Skeletal muscle tissue (tissue), 4 donors: ENCODE data around the gene SOX18. TPM values are rescaled to one million over a fixed set of nuclear protein-coding genes. Genes with fewer than 3 reads are reported as not detected.
A peak's percentile ranks its signal among the peaks of the same experiment; 100 is the strongest.

ENCODE experiments used
- H3K27ac ChIP-seq: one replicate; pipeline ENCODE4 v1.7.0; 2013; ENCODE audit warnings: mild to moderate bottlenecking, low read depth, low read length, inconsistent platforms
- H3K27me3 ChIP-seq, 3 donors: one replicate each; pipeline ENCODE4 v1.7.0; 2013; ENCODE audit warnings: low read length in 3 of 3; ENCODE audit not compliant: control insufficient read depth in 3 of 3, insufficient read depth in 3 of 3
- H3K36me3 ChIP-seq, 3 donors: one replicate each; pipeline ENCODE4 v1.7.0; 2013; ENCODE audit warnings: low read length in 3 of 3; ENCODE audit not compliant: control insufficient read depth in 3 of 3, insufficient read depth in 3 of 3
- H3K4me1 ChIP-seq, 3 donors: one replicate each; pipeline ENCODE4 v1.7.0; 2013; ENCODE audit warnings: low read length in 3 of 3, mild to moderate bottlenecking in 3 of 3; ENCODE audit not compliant: control insufficient read depth in 3 of 3, insufficient read depth in 3 of 3
- H3K4me3 ChIP-seq, 3 donors: one replicate each; pipeline ENCODE4 v1.7.0; 2013; ENCODE audit warnings: low read length in 3 of 3
- H3K9ac ChIP-seq, 3 donors: one replicate each; pipeline ENCODE4 v1.7.0; 2013; ENCODE audit warnings: low read length in 3 of 3, mild to moderate bottlenecking in 3 of 3, moderate library complexity in 2 of 3, low read depth in 1 of 3
- H3K9me3 ChIP-seq, 3 donors: one replicate each; pipeline ENCODE4 v1.7.0; 2013; ENCODE audit warnings: low read length in 3 of 3; ENCODE audit not compliant: control insufficient read depth in 3 of 3
- total RNA-seq: library from RNA; depleted of rRNA; stranded (reverse); fragments of >200 nt; gene quantifications from one replicate; pipeline ENCODE4 v1.2.3, GENCODE V29; 2014
- donor health status: Osteomylitis.

Gene SOX18
- total RNA-seq, 1 donor from 2014 or later, result 3.7 TPM

DNA sequence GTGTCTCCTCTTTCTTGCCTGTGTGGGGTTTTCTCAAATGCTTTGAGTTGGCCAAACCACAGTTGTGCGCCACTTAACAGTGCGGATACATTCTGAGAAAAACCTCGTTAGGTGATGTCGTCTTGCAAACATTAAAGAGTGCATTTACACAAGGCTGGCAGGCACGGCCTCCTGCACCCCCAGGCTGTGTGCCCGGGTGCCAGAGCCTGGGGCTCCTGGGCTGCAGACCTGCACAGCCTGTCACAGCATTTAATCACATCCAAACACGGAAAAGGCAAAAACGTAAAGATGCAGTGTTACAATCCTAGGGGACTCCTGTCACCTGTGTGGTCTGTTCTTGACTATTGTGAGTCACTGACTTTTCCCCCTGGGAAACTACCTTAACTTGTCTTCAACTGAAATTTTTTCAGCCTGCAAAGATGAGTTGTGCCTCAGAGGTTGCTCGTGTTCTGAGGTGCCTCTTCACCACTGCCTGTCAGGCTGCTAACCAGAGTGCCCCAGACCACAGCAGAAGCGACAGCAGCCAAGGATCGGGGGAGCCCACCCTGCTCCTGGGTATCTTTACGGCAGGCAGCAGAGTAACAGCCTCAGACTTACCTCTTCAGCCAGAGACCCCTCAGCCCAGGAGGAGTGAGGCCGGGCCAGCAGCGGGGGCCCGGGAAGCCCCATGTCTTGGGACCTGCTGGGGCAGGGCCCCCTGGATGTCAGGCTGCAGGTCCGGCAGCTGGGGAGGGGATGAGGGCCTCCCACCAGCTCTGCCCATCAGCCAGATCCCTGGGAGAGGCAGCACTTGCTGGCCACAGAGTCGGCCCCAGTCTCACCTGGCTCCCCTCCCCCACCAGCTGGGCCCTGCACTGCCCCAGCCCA is 14.1 kb downstream of the SOX18 start:
- no peak overlapping the region for H3K9ac ChIP-seq
- no peak overlapping the region for H3K27ac ChIP-seq
- H3K9me3 ChIP-seq, result no peaks in the 10 kb centered on the region
- peaks cover 36 to 44% (median 39%) of the 10 kb centered on the region in 3 donors for H3K27me3 ChIP-seq
- H3K4me1 ChIP-seq, result peaks cover 0 to 21% (median 16%) of the 10 kb centered on the region in 3 donors
- H3K36me3 ChIP-seq, result peaks cover 30 to 32% (median 31%) of the 10 kb centered on the region in 3 donors
- no peak overlapping the region for H3K4me3 ChIP-seq

DNA sequence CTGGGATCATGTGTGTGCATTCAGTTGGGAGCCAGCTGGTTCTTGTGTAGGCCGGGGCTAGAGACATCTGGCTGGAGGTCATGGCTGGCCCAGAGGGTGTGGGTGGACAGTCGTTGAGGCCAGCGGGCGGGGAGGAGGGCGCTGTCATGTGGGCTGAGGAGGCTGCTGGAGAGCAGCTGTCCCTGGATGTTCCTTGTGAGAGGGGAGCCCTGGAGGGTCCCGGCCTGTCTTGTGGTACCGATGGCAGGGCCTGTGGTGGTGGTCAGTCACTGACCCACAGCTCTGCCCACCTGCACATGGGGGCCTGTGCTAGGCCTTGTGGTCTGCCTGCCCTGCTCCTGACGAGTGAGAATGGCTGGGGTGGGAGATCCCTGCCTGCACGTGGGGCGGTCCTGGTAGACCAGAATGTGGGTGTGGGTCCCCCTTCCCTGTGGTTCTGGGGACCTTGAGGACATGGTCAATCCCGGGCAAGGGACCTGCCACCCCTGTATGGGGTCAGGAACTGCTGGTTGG is 15.4 kb downstream of the SOX18 start:
- Histone ChIP-seq H3K4me1 (peaks cover 0 to 11% (median 4%) of the 10 kb centered on the region in 3 donors), H3K36me3 (peaks cover 43 to 44% (median 43%) of the 10 kb centered on the region in 3 donors), H3K27ac (no peak overlapping the region), H3K4me3 (no peak overlapping the region), H3K27me3 (peaks cover 25 to 31% (median 27%) of the 10 kb centered on the region in 3 donors), H3K9ac (peak overlapping the region in 1 of 3 donors; percentile 45), H3K9me3 (no peaks in the 10 kb centered on the region)

DNA sequence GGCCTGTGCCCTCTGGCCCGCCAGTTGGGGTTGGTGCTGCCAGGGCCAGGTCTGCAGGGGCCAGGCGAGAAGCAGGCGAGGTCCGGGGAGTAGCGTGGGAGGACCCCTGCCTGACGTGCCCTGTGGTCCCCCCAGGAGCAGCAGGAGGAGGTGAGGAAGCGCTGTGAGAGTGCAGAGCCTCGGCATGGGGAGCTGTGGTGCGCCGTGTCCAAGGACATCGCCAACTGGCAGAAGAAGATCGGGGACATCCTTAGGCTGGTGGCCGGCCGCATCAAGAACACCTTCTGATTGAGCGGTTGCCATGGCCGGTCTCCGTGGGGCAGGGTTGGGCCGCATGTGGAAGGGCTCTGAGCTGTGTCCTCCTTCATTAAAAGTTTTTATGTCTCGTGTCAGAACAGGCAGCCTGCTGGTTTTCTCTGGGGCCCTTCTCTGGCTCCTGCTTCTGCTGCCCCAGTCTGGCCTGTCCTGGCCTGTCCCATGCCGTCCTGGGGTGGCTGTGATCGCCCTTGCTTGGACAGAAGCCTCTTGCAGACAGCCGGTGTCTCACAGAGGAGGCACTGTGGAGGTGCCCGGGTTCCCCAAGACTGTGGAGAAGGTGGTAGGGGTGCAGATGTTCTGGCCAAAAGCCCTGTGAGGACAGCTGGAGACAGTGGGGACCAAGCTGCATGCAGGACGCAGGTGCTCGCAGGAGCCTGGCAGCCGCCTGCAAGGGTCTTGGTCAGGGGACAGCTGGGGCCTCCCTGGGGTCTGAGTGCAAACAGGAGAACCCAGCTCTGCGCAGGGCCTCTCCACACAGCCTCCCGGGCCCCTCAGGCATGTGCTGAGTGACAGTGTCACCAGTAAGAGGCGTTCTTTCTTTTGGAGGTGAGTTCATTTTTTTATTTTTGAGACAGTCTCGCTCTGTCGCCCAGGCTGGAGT is 16.5 kb downstream of the SOX18 start:
- no peak overlapping the region for H3K9ac ChIP-seq
- peaks cover 0 to 4% (median 0%) of the 10 kb centered on the region in 3 donors for H3K4me1 ChIP-seq
- H3K9me3 ChIP-seq, result no peaks in the 10 kb centered on the region
- H3K36me3 ChIP-seq, result peaks cover 50 to 54% (median 52%) of the 10 kb centered on the region in 3 donors
- H3K4me3 ChIP-seq, result no peak overlapping the region
- peaks cover 18 to 23% (median 20%) of the 10 kb centered on the region in 3 donors for H3K27me3 ChIP-seq
- no peak overlapping the region for H3K27ac ChIP-seq

DNA sequence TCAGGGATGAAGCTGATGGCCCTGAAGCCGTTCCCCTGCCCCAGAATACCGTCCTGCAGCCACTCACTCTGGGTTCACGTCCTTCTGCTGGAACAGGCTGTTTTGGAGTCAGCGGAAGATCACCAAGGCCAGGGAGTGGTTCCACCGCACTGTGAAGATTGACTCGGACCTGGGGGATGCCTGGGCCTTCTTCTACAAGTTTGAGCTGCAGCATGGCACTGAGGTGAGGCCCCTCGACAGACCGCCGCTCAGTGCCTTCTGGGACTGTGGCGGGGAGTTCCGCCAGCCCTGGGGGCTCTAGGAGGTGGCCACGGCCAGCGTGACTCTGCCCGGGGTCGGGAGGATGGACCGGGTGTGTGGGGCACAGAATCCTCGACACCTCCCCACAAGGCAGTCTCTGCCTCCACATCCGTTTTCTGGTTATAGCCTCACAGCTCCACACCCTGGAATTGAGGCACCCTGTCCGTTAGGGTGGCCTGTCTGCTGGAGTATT is 17.6 kb downstream of the SOX18 start:
- Histone ChIP-seq H3K4me1 (peaks cover 0 to 3% (median 0%) of the 10 kb centered on the region in 3 donors), H3K36me3 (peaks cover 61 to 65% (median 63%) of the 10 kb centered on the region in 3 donors), H3K27ac (no peak overlapping the region), H3K9me3 (no peaks in the 10 kb centered on the region), H3K27me3 (peaks cover 7 to 12% (median 11%) of the 10 kb centered on the region in 3 donors), H3K9ac (no peak overlapping the region), H3K4me3 (no peak overlapping the region)

DNA sequence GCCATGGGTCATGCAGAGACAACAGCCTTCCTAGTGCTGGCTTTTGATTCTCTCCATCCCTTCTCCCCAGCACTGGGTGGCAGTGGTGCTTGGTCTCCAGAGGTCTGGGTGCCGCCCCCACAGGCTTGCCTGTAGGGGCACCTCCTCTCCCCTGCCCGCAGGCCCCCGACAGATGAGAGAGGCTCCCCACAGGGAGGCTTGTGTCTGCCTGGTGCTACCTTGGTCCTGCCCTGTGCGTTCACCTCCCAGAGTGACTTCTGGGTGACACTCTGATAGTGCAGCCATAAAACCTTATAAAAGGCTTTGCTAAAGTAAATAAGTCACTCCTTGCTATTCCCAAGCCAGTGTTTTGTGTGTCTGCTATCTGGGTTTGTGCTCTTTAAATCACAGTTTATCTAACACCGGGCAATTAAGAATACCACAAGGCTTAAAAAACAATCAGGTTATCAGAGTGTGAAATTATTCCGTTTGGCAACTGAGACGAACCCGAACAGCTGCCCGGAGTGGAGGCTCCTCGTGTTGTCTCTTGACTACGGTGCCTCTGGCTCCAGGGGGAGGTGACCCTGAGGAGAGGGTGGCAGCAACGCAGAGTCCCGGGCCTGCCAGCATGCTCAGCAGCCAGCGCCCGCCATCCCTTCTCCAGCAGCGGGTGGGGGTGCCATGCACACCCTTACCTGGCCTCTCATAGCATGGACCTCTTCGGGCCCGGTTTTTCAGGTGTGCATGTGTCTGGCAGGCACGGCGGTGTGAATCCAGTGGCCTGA is 18.9 kb downstream of the SOX18 start:
- H3K27ac ChIP-seq, result no peak overlapping the region
- H3K9ac ChIP-seq, result no peak overlapping the region
- H3K27me3 ChIP-seq, result peaks cover 0 to 3% (median 0%) of the 10 kb centered on the region in 3 donors
- no peak overlapping the region for H3K4me3 ChIP-seq
- H3K9me3 ChIP-seq, result no peaks in the 10 kb centered on the region
- peaks cover 70 to 77% (median 73%) of the 10 kb centered on the region in 3 donors for H3K36me3 ChIP-seq
- H3K4me1 ChIP-seq, result peaks cover 0 to 3% (median 0%) of the 10 kb centered on the region in 3 donors

DNA sequence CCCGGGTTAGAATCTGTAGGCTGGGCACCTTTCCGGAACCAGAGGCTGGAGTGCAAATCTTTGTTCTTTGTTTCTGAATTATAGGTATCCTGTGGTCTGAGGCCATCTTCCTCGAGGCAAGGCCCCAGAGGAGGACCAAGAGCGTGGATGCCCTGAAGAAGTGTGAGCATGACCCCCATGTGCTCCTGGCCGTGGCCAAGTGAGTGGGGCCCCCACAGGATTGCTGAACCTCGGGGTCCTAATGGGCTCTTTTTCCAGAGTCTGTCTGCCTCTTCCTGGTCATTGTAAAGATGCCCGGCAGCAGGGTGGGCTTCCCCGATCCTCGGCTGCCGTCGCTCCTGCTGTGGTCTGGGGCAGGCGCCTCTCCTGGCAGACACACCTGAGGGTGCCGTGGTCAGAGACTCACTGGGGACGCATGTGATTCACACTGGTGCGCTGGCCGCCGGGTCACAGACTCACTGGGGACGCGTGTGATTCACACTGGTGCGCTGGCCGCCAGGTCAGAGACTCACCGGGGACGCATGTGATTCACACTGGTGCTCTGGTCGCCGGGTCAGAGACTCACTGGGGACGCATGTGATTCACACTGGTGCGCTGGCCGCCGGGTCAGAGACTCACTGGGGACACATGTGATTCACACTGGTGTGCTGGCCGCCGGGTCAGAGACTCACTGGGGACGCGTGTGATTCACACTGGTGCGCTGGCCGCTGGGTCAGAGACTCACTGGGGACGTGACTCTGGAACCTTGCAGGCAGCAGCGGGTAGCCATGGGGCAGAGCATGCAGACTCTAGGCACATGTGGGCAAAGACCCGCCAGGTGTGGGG is 19.9 kb downstream of the SOX18 start:
- H3K9ac ChIP-seq, result no peak overlapping the region
- no peak overlapping the region for H3K27ac ChIP-seq
- H3K4me1 ChIP-seq, result peaks cover 0 to 3% (median 0%) of the 10 kb centered on the region in 3 donors
- H3K4me3 ChIP-seq, result no peak overlapping the region
- H3K36me3 ChIP-seq, result peaks cover 76 to 86% (median 79%) of the 10 kb centered on the region in 3 donors
- H3K27me3 ChIP-seq, result no peaks in the 10 kb centered on the region
- H3K9me3 ChIP-seq, result no peaks in the 10 kb centered on the region

DNA sequence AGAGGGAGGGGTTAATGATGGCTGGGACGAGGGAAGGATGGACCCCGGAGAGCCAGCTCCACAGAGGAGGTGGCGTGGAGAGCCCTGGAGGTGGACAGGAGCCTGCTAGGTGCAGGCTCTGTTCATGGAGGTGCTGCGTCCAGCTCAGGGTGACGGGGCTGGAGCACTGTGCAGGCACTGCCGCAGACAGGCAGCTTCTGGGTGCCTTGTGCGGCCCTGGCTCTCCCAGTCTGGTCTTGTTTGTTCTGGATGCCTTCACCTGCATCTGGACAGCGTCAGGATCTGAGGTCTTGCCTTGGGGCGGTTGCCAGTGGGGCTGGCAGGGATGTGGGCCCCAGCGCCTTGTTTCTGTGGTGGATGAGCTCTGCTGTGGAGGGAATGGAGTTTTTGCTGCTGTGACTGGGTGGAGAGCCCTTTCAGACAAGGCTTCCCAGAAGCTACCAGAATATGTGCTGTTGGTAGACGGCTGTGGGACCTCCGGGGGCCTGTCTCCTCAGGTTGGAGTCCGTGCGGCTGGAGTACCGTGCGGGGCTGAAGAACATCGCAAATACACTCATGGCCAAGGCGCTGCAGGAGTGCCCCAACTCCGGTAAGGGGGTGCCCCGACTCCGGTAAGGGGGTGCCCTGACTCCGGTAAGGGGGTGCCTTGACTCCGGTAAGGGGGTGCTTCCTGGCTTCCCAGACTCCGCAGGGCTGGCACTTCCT is 21.3 kb downstream of the SOX18 start:
- Histone ChIP-seq H3K9ac (no peak overlapping the region), H3K27ac (no peak overlapping the region), H3K27me3 (no peaks in the 10 kb centered on the region), H3K4me3 (no peak overlapping the region), H3K4me1 (no peaks in the 10 kb centered on the region), H3K36me3 (peaks cover 83 to 91% (median 89%) of the 10 kb centered on the region in 3 donors), H3K9me3 (no peaks in the 10 kb centered on the region)

DNA sequence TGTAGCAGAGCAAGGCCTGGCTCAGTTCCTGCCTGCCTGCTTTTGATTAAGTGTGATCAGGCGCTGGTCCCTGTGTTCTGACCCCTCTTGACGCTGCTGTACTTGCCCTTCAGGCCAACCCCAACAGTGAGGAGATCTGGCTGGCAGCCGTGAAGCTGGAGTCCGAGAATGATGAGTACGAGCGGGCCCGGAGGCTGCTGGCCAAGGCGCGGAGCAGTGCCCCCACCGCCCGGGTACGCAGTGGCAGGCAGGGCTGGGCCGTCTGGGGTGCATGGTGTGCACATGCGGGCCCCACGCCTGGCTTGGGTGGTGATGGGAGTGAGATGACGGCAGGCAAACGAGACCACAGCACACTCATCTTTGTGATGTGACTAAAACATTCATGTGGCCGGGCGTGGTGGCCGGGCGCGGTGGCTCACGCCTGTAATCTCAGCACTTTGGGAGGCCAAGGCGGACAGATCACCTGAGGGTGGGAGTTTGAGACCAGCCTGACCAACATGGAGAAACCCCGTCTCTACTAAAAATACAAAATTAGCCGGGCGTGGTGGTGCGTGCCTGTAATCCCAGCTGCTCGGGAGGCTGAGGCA is 23.5 kb downstream of the SOX18 start:
- Histone ChIP-seq H3K9me3 (no peaks in the 10 kb centered on the region), H3K27ac (no peak overlapping the region), H3K4me1 (no peaks in the 10 kb centered on the region), H3K27me3 (no peaks in the 10 kb centered on the region), H3K4me3 (no peak overlapping the region), H3K9ac (no peak overlapping the region), H3K36me3 (peaks cover 86 to 95% (median 93%) of the 10 kb centered on the region in 3 donors)
